Neural cell (in vitro differentiated cells): ENCODE data around the gene CAPN2. TPM values are rescaled to one million over a fixed set of nuclear protein-coding genes. Genes with fewer than 3 reads are reported as not detected.

Experiments used
- H2AFZ ChIP-seq: fragments of 200-600, 300-800 bp; sonication (generic), shearing (Covaris generic); 2 replicates; pipeline ENCODE4 v1.6.0; 2014; ENCODE audit warnings: low read depth, mild to moderate bottlenecking, antibody characterized with exemption, low read length, moderate library complexity
- H3F3A ChIP-seq: fragments of 200-600 bp; shearing (Covaris generic); 2 replicates; pipeline ENCODE4 v1.6.1; 2016; ENCODE audit warnings: mild to moderate bottlenecking, moderate library complexity, mixed read lengths, antibody characterized with exemption, low read length; ENCODE audit not compliant: insufficient read depth, poor library complexity, severe bottlenecking
- H3K27ac ChIP-seq: fragments of 200-600, 300-800 bp; sonication (generic), shearing (Covaris generic); 2 replicates; pipeline ENCODE4 v1.5.1; 2014; ENCODE audit warnings: mild to moderate bottlenecking, low read length, moderate library complexity
- H3K27me3 ChIP-seq: fragments of 300-800, 200-600 bp; sonication (generic), shearing (Covaris generic); 2 replicates; pipeline ENCODE4 v1.6.0; 2014; ENCODE audit warnings: mild to moderate bottlenecking, low read depth, low read length, moderate library complexity; ENCODE audit not compliant: insufficient read depth
- H3K36me3 ChIP-seq: fragments of 300-800, 200-600 bp; sonication (generic), shearing (Covaris generic); 2 replicates; pipeline ENCODE4 v1.5.1; 2014; ENCODE audit warnings: mild to moderate bottlenecking, antibody characterized with exemption, low read length, moderate library complexity; ENCODE audit not compliant: insufficient read depth
- H3K4me2 ChIP-seq: fragments of 300-800, 200-600 bp; sonication (generic), shearing (Covaris generic); 2 replicates; pipeline ENCODE4 v1.6.0; 2014; ENCODE audit warnings: mild to moderate bottlenecking, low read length
- H3K4me3 ChIP-seq: fragments of 300-800, 200-600 bp; sonication (generic), shearing (Covaris generic); 2 replicates; pipeline ENCODE4 v1.5.1; 2014; ENCODE audit warnings: mild to moderate bottlenecking, low read length, moderate library complexity
- H3K79me2 ChIP-seq: fragments of 200-600 bp; shearing (Covaris generic); replicated peaks from 2 replicates; pipeline ENCODE4 v1.6.0; 2014; ENCODE audit warnings: mild to moderate bottlenecking, low read length, moderate library complexity; ENCODE audit not compliant: insufficient read depth
- H3K9ac ChIP-seq: fragments of 300-800, 200-600 bp; sonication (generic), shearing (Covaris generic); 2 replicates; pipeline ENCODE4 v1.6.1; 2016; ENCODE audit warnings: mild to moderate bottlenecking, low read length, mixed read lengths
- H3K9me2 ChIP-seq: fragments of 200-600 bp; shearing (Covaris generic); 2 replicates; pipeline ENCODE4 v1.6.1; 2016; ENCODE audit warnings: mild to moderate bottlenecking, low read length, mixed read lengths; ENCODE audit not compliant: insufficient read depth
- H3K9me3 ChIP-seq: fragments of 200-600, 300-800 bp; sonication (generic), shearing (Covaris generic); 2 replicates; pipeline ENCODE4 v1.6.1; 2016; ENCODE audit warnings: mild to moderate bottlenecking, mixed run types, low read length, moderate library complexity, mixed read lengths
- H4K20me1 ChIP-seq: fragments of 200-600 bp; shearing (Covaris generic); 2 replicates; pipeline ENCODE4 v1.6.1; 2016; ENCODE audit warnings: mild to moderate bottlenecking, mixed run types; ENCODE audit not compliant: insufficient read depth
- CTCF ChIP-seq: fragments of 450-650 bp; IDR thresholded peaks from 2 replicates; pipeline ENCODE4 v1.5.1; 2014; ENCODE audit warnings: antibody characterized with exemption, mild to moderate bottlenecking, moderate library complexity; ENCODE audit not compliant: poor library complexity, severe bottlenecking
- EP300 ChIP-seq: fragments of 450-650 bp; conservative IDR thresholded peaks from 2 replicates; pipeline ENCODE4 v1.6.1; 2014; ENCODE audit warnings: antibody characterized with exemption, mild to moderate bottlenecking, moderate library complexity; ENCODE audit not compliant: poor library complexity, severe bottlenecking
- EZH2 ChIP-seq: fragments of 200-600, 300-800 bp; shearing (Covaris generic), sonication (generic); IDR thresholded peaks from 2 replicates; pipeline ENCODE4 v1.6.1; 2014; ENCODE audit warnings: antibody characterized with exemption, low read length, borderline replicate concordance, mild to moderate bottlenecking; ENCODE audit not compliant: insufficient read depth, poor library complexity, severe bottlenecking
- MXI1 ChIP-seq: fragments of 450-650 bp; conservative IDR thresholded peaks from 2 replicates; pipeline ENCODE4 v1.6.1; 2014; ENCODE audit warnings: antibody characterized with exemption, mild to moderate bottlenecking; ENCODE audit not compliant: poor library complexity, severe bottlenecking
- POLR2AphosphoS5 ChIP-seq: IDR thresholded peaks from 2 replicates; pipeline ENCODE4 v1.6.1; 2012
- RAD21 ChIP-seq: fragments of 450-650 bp; conservative IDR thresholded peaks from 2 replicates; pipeline ENCODE4 v1.6.1; 2014; ENCODE audit warnings: antibody characterized with exemption, mild to moderate bottlenecking, moderate library complexity
- SMC3 ChIP-seq: fragments of 450-650 bp; conservative IDR thresholded peaks from 2 replicates; pipeline ENCODE4 v1.6.1; 2014; ENCODE audit warnings: antibody characterized with exemption, mild to moderate bottlenecking, moderate library complexity; ENCODE audit not compliant: poor library complexity
- TAF1 ChIP-seq: IDR thresholded peaks from 2 replicates; pipeline ENCODE4 v1.6.1; 2012; ENCODE audit warnings: low read depth
- polyA plus RNA-seq: library from polyadenylated mRNA; depleted of rRNA; stranded (reverse); fragments of >200 nt; gene quantifications from 2 replicates; pipeline ENCODE4 v1.2.3, GENCODE V29; 2014
- TF ChIP-seq, protein P1 (sequence below): IDR thresholded peaks from 2 replicates; pipeline ENCODE4 v1.6.1; 2012; ENCODE audit warnings: borderline replicate concordance

The CAPN2 gene
- polyA plus RNA-seq, 1 donor from 2014 or later = 58.8 TPM

GRCh38 chr1:223695014-223695548 is 17.3 kb upstream of the CAPN2 start:
- TF ChIP-seq POLR2AphosphoS5 (no peak), CTCF (no peak), MXI1 (no peak), SMC3 (no peak), EZH2 (no peak), EP300 (no peak), TAF1 (no peak), RAD21 (no peak)
- TF ChIP-seq, protein P1, sequence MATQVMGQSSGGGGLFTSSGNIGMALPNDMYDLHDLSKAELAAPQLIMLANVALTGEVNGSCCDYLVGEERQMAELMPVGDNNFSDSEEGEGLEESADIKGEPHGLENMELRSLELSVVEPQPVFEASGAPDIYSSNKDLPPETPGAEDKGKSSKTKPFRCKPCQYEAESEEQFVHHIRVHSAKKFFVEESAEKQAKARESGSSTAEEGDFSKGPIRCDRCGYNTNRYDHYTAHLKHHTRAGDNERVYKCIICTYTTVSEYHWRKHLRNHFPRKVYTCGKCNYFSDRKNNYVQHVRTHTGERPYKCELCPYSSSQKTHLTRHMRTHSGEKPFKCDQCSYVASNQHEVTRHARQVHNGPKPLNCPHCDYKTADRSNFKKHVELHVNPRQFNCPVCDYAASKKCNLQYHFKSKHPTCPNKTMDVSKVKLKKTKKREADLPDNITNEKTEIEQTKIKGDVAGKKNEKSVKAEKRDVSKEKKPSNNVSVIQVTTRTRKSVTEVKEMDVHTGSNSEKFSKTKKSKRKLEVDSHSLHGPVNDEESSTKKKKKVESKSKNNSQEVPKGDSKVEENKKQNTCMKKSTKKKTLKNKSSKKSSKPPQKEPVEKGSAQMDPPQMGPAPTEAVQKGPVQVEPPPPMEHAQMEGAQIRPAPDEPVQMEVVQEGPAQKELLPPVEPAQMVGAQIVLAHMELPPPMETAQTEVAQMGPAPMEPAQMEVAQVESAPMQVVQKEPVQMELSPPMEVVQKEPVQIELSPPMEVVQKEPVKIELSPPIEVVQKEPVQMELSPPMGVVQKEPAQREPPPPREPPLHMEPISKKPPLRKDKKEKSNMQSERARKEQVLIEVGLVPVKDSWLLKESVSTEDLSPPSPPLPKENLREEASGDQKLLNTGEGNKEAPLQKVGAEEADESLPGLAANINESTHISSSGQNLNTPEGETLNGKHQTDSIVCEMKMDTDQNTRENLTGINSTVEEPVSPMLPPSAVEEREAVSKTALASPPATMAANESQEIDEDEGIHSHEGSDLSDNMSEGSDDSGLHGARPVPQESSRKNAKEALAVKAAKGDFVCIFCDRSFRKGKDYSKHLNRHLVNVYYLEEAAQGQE = no peak
- Histone ChIP-seq H3K4me2 (no peak overlapping the region), H3K9me2 (no peaks in the 10 kb centered on the region), H4K20me1 (no peaks in the 10 kb centered on the region), H3K79me2 (no peaks in the 10 kb centered on the region), H3K27me3 (no peaks in the 10 kb centered on the region), H2AFZ (no peak overlapping the region), H3K36me3 (no peaks in the 10 kb centered on the region), H3K27ac (no peak overlapping the region), H3K4me3 (no peak overlapping the region), H3K9me3 (no peaks in the 10 kb centered on the region), H3F3A (no peaks in the 10 kb centered on the region), H3K9ac (no peak overlapping the region)

DNA sequence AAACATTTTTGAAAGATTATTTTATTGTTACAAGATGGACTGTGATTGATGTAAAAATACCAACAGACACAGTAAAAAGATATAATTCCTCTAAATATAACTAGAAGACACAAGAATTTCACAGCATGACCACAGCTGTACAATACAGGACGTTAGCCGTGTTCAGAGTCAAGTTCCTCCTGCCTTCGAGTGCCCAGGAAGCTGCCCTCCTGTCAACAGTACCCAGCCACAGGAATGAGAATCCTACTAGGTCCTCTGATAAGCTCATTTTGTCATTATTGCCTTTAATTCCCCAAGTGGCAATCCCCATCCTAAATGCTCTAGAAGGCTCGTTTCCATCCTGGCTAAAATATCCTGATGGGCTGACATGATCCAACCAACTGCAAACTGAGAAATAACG is 16.4 kb upstream of the CAPN2 start:
- no peaks in the 10 kb centered on the region for H3K27me3 ChIP-seq
- H3K79me2 ChIP-seq = no peaks in the 10 kb centered on the region
- H3K4me3 ChIP-seq = no peak overlapping the region
- H3K36me3 ChIP-seq = no peaks in the 10 kb centered on the region
- no peaks in the 10 kb centered on the region for H3K9me3 ChIP-seq
- H2AFZ ChIP-seq = no peak overlapping the region
- no peak overlapping the region for H3K4me2 ChIP-seq
- TF ChIP-seq EP300 (no peak), RAD21 (no peak), EZH2 (no peak)
- TF ChIP-seq, protein P1 = no peak
- no peaks in the 10 kb centered on the region for H3K9me2 ChIP-seq
- no peaks in the 10 kb centered on the region for H4K20me1 ChIP-seq
- H3F3A ChIP-seq = no peaks in the 10 kb centered on the region
- H3K27ac ChIP-seq = no peak overlapping the region
- H3K9ac ChIP-seq = no peak overlapping the region
